Measurements from ENCODE around the gene RAB8B. TPM values are rescaled to one million over a fixed set of nuclear protein-coding genes. Genes with fewer than 3 reads are reported as not detected.

RAB8B gene
- total RNA-seq, 1 experiment from 2014 or later = 33.8 TPM

DNA sequence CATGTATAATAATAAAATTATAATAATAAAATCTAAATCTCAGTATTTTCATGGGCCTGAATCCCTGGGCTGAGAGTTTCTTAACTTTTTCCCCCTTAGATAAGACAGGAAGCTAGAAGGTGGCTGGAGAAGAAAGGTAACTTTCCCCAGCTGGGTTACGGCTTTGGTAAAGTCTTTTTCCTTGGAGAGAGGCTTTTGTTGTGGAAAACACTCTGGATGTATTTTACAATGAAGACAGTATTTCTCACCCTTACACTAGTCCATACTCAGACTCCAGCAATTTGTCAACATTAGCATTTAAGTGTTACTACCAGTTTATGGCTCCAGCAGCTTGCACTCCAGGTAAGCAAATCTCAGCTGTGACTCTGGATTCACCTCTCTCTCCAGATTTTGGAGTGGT is 122.9 kb downstream of the RAB8B start:
- no peak for DNase-seq
- H3K9ac ChIP-seq (ENCODE audit: extremely low read depth, insufficient read length, low read length) = no peak overlapping the region
- H3K4me3 Mint-ChIP-seq = no peak overlapping the region

More for the DNA sequence above, 122.9 kb downstream of the RAB8B start:
- no peaks in the 10 kb centered on the region for H3K9me3 ChIP-seq (ENCODE audit: control insufficient read depth, low read depth, low read length)
- no peaks in the 10 kb centered on the region for H3K79me1 ChIP-seq (ENCODE audit: insufficient read depth, low read depth, low read length, poor library complexity, severe bottlenecking)
- no CpG with 5 or more reads among the region's 1 CpG for WGBS (ENCODE audit: extremely low coverage, insufficient read length, low lambda C conversion rate)
- H3T11ph ChIP-seq (ENCODE audit: low read length) = no peak overlapping the region
- no peak overlapping the region for H2AK5ac ChIP-seq (ENCODE audit: insufficient read length, low read length)
- H2BK12ac ChIP-seq (ENCODE audit: insufficient read length, low read depth, low read length) = no peak overlapping the region
- Mint-ChIP-seq H3K27me3 (ENCODE audit: low read depth) (no peaks in the 10 kb centered on the region; the same call in 1 of the 2 replicates), H3K27ac (peak overlapping the region in 2 of 3 experiments; percentile 97; a peak in 5 of 7 replicates), H3K4me1 (peaks cover 36 to 44% of the 10 kb centered on the region in 2 experiments), H3K36me3 (ENCODE audit: insufficient read depth in 1 of 3, low read depth in 3 of 3) (no peaks in the 10 kb centered on the region), H3K9me3 (no peaks in the 10 kb centered on the region)
- H3K4me2 ChIP-seq (ENCODE audit: insufficient read depth, insufficient read length, low read length) = peak overlapping the region; percentile 31
- H3K4ac ChIP-seq (ENCODE audit: low read depth, low read length) = no peak overlapping the region
- H4K5ac ChIP-seq (ENCODE audit: insufficient read length, low read depth, low read length) = no peak overlapping the region
- H3K27me3 ChIP-seq (ENCODE audit: insufficient read depth, low read length) = no peaks in the 10 kb centered on the region
- no peak overlapping the region for H4K91ac ChIP-seq (ENCODE audit: insufficient read length, low read depth, low read length)
- H2BK20ac ChIP-seq (ENCODE audit: low read depth, low read length, poor library complexity, severe bottlenecking) = no peak overlapping the region
- no peak overlapping the region for H3K23ac ChIP-seq (ENCODE audit: insufficient read length, low read depth, low read length)
- H3K14ac ChIP-seq (ENCODE audit: insufficient read depth, low read length) = no peak overlapping the region
- no peaks in the 10 kb centered on the region for H4K20me1 ChIP-seq (ENCODE audit: control insufficient read depth, insufficient read depth, insufficient read length)
- H3K23me2 ChIP-seq (ENCODE audit: insufficient read length, low read depth, low read length, poor library complexity, severe bottlenecking) = no peaks in the 10 kb centered on the region
- H2BK120ac ChIP-seq (ENCODE audit: low read depth, low read length, poor library complexity, severe bottlenecking) = no peak overlapping the region
- peak overlapping the region; percentile 89 for H3K27ac ChIP-seq (ENCODE audit: insufficient read length, low read depth, low read length)
- no peak overlapping the region for H2BK15ac ChIP-seq (ENCODE audit: low read depth, low read length)
- H3K79me2 ChIP-seq (ENCODE audit: insufficient read depth, low read length) = no peaks in the 10 kb centered on the region
- H4K8ac ChIP-seq (replicated peaks; ENCODE audit: insufficient read length, low read depth, low read length) = no peak overlapping the region
- no peak overlapping the region for H2AFZ ChIP-seq (ENCODE audit: low read length)
- H2BK5ac ChIP-seq (ENCODE audit: insufficient read length, low read length) = no peak overlapping the region
- H3K4me1 ChIP-seq (ENCODE audit: insufficient read depth, low read length) = peaks cover 8% of the 10 kb centered on the region
- TF ChIP-seq, protein P1, sequence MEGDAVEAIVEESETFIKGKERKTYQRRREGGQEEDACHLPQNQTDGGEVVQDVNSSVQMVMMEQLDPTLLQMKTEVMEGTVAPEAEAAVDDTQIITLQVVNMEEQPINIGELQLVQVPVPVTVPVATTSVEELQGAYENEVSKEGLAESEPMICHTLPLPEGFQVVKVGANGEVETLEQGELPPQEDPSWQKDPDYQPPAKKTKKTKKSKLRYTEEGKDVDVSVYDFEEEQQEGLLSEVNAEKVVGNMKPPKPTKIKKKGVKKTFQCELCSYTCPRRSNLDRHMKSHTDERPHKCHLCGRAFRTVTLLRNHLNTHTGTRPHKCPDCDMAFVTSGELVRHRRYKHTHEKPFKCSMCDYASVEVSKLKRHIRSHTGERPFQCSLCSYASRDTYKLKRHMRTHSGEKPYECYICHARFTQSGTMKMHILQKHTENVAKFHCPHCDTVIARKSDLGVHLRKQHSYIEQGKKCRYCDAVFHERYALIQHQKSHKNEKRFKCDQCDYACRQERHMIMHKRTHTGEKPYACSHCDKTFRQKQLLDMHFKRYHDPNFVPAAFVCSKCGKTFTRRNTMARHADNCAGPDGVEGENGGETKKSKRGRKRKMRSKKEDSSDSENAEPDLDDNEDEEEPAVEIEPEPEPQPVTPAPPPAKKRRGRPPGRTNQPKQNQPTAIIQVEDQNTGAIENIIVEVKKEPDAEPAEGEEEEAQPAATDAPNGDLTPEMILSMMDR (conservative IDR thresholded peaks at IDR 0.05) = no peak
- H3K56ac ChIP-seq (ENCODE audit: insufficient read length, low read depth, low read length) = no peak overlapping the region
- no peak overlapping the region for H3K18ac ChIP-seq (ENCODE audit: insufficient read length, low read depth, low read length)

Data from H9 (cell line).